ENCODE measurements around the gene KPNA4.

- TF ChIP-seq, protein P1, sequence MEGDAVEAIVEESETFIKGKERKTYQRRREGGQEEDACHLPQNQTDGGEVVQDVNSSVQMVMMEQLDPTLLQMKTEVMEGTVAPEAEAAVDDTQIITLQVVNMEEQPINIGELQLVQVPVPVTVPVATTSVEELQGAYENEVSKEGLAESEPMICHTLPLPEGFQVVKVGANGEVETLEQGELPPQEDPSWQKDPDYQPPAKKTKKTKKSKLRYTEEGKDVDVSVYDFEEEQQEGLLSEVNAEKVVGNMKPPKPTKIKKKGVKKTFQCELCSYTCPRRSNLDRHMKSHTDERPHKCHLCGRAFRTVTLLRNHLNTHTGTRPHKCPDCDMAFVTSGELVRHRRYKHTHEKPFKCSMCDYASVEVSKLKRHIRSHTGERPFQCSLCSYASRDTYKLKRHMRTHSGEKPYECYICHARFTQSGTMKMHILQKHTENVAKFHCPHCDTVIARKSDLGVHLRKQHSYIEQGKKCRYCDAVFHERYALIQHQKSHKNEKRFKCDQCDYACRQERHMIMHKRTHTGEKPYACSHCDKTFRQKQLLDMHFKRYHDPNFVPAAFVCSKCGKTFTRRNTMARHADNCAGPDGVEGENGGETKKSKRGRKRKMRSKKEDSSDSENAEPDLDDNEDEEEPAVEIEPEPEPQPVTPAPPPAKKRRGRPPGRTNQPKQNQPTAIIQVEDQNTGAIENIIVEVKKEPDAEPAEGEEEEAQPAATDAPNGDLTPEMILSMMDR (IDR thresholded peaks at IDR 0.05; ENCODE audit: extremely low read depth in 1 of 2, insufficient read depth in 1 of 2, low read depth in 1 of 2, low read length in 2 of 2): no peak
- no peak for TF ChIP-seq POLR2A (IDR thresholded peaks at IDR 0.05; ENCODE audit: low read depth, low read length)
Measured at GRCh38 chr3:160474416-160474838, 90.9 kb downstream of the KPNA4 start.
